Inflammatory macrophage treated with lipopolysaccharide for 4 hours (primary cell): ENCODE data around the gene ANKRD17.
"Not testable (repeated sequence)": the region's sequence is repeated elsewhere in the genome, so short reads cannot be mapped to it uniquely, and the experiment has no call there.

Experiments
- DNase-seq: peaks from one replicate; pipeline ENCODE4 v3.0.0-alpha.2; 2020

Gene ANKRD17

GRCh38 chr4:73244945-73245601, 13.5 kb downstream of the ANKRD17 start:
- no peak for DNase-seq

GRCh38 chr4:73237044-73237443, 21.6 kb downstream of the ANKRD17 start:
- DNase-seq: no peak

- no peak for DNase-seq
These were observed 22.4 kb downstream of the ANKRD17 start for GRCh38 chr4:73236151-73236550.

GRCh38 chr4:73234712-73235111, 23.9 kb downstream of the ANKRD17 start:
- no peak for DNase-seq

GRCh38 chr4:73231518-73232487, 26.8 kb downstream of the ANKRD17 start:
- DNase-seq: no peak

- DNase-seq: no peak
These were observed 27.6 kb downstream of the ANKRD17 start for GRCh38 chr4:73230865-73231517.

GRCh38 chr4:73228800-73229199, 29.8 kb downstream of the ANKRD17 start:
- DNase-seq: not testable (repeated sequence)

GRCh38 chr4:73224886-73225285, 33.7 kb downstream of the ANKRD17 start:
- no peak for DNase-seq

GRCh38 chr4:73223258-73223650, 35.3 kb downstream of the ANKRD17 start:
- DNase-seq: no peak

GRCh38 chr4:73222466-73223257, 35.9 kb downstream of the ANKRD17 start:
- DNase-seq: peak; percentile 95

- DNase-seq: no peak
These were observed 36.9 kb downstream of the ANKRD17 start for GRCh38 chr4:73221734-73222133.

- no peak for DNase-seq
These were observed 37.8 kb downstream of the ANKRD17 start for GRCh38 chr4:73220815-73221214.

GRCh38 chr4:73213916-73214653, 44.5 kb downstream of the ANKRD17 start:
- peak; percentile 52 for DNase-seq

- DNase-seq: no peak
These were observed 45.4 kb downstream of the ANKRD17 start for GRCh38 chr4:73212982-73213730.

GRCh38 chr4:73211968-73212367, 46.6 kb downstream of the ANKRD17 start:
- no peak for DNase-seq

- DNase-seq: no peak
These were observed 50.2 kb downstream of the ANKRD17 start for GRCh38 chr4:73208376-73208775.

- no peak for DNase-seq
These were observed 52.4 kb downstream of the ANKRD17 start for GRCh38 chr4:73206236-73206635.

GRCh38 chr4:73205482-73205881, 53.1 kb downstream of the ANKRD17 start:
- no peak for DNase-seq

- not testable (repeated sequence) for DNase-seq
These were observed 54.6 kb downstream of the ANKRD17 start for GRCh38 chr4:73203976-73204375.

- no peak for DNase-seq
These were observed 61.4 kb downstream of the ANKRD17 start for GRCh38 chr4:73197220-73197619.

- DNase-seq: no peak
These were observed 64.5 kb downstream of the ANKRD17 start for GRCh38 chr4:73194064-73194463.
